SK-N-SH (cell line): ENCODE data around the gene ZAR1L.

Experiments used
- CHD2 ChIP-seq: fragments of 150-350 bp; IDR thresholded peaks from 2 replicates; pipeline ENCODE4 v1.6.1; 2018; ENCODE audit warnings: low read length; ENCODE audit not compliant: partially characterized antibody
- EP300 ChIP-seq, 2 experiments: IDR thresholded peaks; 2 replicates each; pipeline versions ENCODE4 v1.4.0 to v1.6.1; 2012; ENCODE audit warnings: borderline replicate concordance in 1 of 2, low read depth in 1 of 2, low read length in 1 of 2
- EZH2phosphoT487 ChIP-seq: fragments of 200-600 bp; sonication (generic); IDR thresholded peaks from 2 replicates; pipeline ENCODE4 v1.6.1; 2017; ENCODE audit warnings: low read depth, mixed run types, mild to moderate bottlenecking, antibody characterized with exemption, moderate library complexity, borderline replicate concordance
- FOXJ3 ChIP-seq: sonication (generic); formaldehyde crosslinking; IDR thresholded peaks from 2 replicates; pipeline ENCODE4 v1.5.1; 2020; ENCODE audit warnings: mild to moderate bottlenecking, missing genetic modification reagents
- GABPA ChIP-seq: IDR thresholded peaks from 2 replicates; pipeline ENCODE4 v1.4.0; 2012; ENCODE audit warnings: low read depth, mild to moderate bottlenecking
- IRF3 ChIP-seq: fragments of 150-350 bp; IDR thresholded peaks from 2 replicates; pipeline ENCODE4 v1.6.1; 2016; ENCODE audit warnings: mild to moderate bottlenecking, low read depth, low read length
- MAX ChIP-seq: IDR thresholded peaks from 2 replicates; pipeline ENCODE4 v1.4.0; 2012; ENCODE audit warnings: low read depth
- NRF1 ChIP-seq: IDR thresholded peaks from 2 replicates; pipeline ENCODE4 v1.6.1; 2012; ENCODE audit warnings: low read depth, mild to moderate bottlenecking, low read length
- POLR2AphosphoS5 ChIP-seq: IDR thresholded peaks from 2 replicates; pipeline ENCODE4 v1.6.1; 2012; ENCODE audit warnings: low read depth, low read length
- RAD21 ChIP-seq: IDR thresholded peaks from 2 replicates; pipeline ENCODE4 v1.6.1; 2012; ENCODE audit warnings: mild to moderate bottlenecking, low read length
- REST ChIP-seq: IDR thresholded peaks from 2 replicates; pipeline ENCODE4 v1.6.1; 2012; ENCODE audit warnings: mild to moderate bottlenecking, low read depth, low read length, moderate library complexity
- SIN3A ChIP-seq: IDR thresholded peaks from 2 replicates; pipeline ENCODE4 v1.6.1; 2012; ENCODE audit warnings: low read depth, mild to moderate bottlenecking, low read length, moderate library complexity, borderline replicate concordance
- USF1 ChIP-seq: IDR thresholded peaks from 2 replicates; pipeline ENCODE4 v1.4.0; 2012; ENCODE audit warnings: low read depth, borderline replicate concordance
- TF ChIP-seq, protein P1 (sequence below): fragments of 200-600 bp; sonication (generic); IDR thresholded peaks from 2 replicates; pipeline ENCODE4 v1.6.1; 2017; ENCODE audit warnings: antibody characterized with exemption, mild to moderate bottlenecking, moderate library complexity

DNA sequence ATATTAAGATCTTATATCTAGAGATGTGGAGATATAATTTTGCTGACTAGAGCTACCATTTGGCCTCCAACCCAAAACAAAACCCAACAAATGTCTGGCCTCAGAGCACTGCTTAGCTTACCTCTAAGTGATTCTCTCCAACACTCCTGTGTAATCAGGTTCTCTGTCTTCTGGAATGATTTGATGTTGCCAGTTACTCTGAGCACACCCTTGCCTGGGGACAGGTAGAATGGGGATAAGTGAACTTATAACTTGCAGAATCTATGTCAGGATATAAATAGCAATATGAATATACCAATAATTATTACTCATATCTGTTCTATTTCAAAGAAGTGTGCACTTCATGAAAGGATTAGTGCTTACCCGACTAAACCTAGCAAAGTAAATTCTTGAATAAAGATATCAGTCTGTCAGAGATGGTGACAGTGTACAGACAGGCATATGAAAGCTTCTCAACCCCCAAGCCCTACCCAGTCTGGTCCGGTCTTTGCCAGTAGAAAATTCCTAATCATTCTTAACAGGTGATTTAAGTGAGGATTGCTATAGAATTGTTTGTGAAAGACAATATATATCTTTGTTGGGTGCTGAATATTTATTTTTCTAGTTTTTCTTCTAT, 33.0 kb downstream of the ZAR1L start:
- TF ChIP-seq, protein P1, sequence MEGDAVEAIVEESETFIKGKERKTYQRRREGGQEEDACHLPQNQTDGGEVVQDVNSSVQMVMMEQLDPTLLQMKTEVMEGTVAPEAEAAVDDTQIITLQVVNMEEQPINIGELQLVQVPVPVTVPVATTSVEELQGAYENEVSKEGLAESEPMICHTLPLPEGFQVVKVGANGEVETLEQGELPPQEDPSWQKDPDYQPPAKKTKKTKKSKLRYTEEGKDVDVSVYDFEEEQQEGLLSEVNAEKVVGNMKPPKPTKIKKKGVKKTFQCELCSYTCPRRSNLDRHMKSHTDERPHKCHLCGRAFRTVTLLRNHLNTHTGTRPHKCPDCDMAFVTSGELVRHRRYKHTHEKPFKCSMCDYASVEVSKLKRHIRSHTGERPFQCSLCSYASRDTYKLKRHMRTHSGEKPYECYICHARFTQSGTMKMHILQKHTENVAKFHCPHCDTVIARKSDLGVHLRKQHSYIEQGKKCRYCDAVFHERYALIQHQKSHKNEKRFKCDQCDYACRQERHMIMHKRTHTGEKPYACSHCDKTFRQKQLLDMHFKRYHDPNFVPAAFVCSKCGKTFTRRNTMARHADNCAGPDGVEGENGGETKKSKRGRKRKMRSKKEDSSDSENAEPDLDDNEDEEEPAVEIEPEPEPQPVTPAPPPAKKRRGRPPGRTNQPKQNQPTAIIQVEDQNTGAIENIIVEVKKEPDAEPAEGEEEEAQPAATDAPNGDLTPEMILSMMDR, result no peak
- TF ChIP-seq GABPA (no peak), MAX (no peak), USF1 (no peak), RAD21 (no peak), FOXJ3 (CRISPR knock-in tag) (no peak), EZH2phosphoT487 (no peak), POLR2AphosphoS5 (no peak), NRF1 (no peak), SIN3A (no peak), IRF3 (no peak), CHD2 (no peak), EP300 (IDR thresholded peaks at IDR 0.05; ENCODE audit: borderline replicate concordance in 1 of 2, low read depth in 1 of 2, low read length in 1 of 2) (no peak), REST (no peak)
